HEK293 (cell line): ENCODE data around the gene CDK6.
A peak's percentile ranks its signal among the peaks of the same experiment; 100 is the strongest.

Experiments used
- GLI2 ChIP-seq: fragments of 450-650 bp; formaldehyde crosslinking; IDR thresholded peaks from 2 replicates; pipeline ENCODE4; 2017; ENCODE audit warnings: missing biosample characterization, missing genetic modification characterization, low read depth, borderline replicate concordance
- KLF17 ChIP-seq: fragments of 450-650 bp; formaldehyde crosslinking; IDR thresholded peaks from 2 replicates; pipeline ENCODE4 v1.5.1; 2016; ENCODE audit warnings: missing biosample characterization, missing genetic modification characterization
- TRIM28 ChIP-seq: IDR thresholded peaks from 2 replicates; pipeline ENCODE4 v1.6.1; 2011; ENCODE audit warnings: low read length, control low read depth, borderline replicate concordance
- ZFP69B ChIP-seq: fragments of 450-650 bp; formaldehyde crosslinking; IDR thresholded peaks from 2 replicates; pipeline ENCODE4 v1.5.1; 2016; ENCODE audit warnings: missing biosample characterization, missing genetic modification characterization
- ZNF175 ChIP-seq: fragments of 450-650 bp; formaldehyde crosslinking; IDR thresholded peaks from 2 replicates; pipeline ENCODE4 v1.5.1; 2016; ENCODE audit warnings: missing biosample characterization, missing genetic modification characterization
- ZNF2 ChIP-seq: fragments of 450-650 bp; formaldehyde crosslinking; IDR thresholded peaks from 2 replicates; pipeline ENCODE4 v1.5.1; 2016; ENCODE audit warnings: missing biosample characterization, missing genetic modification characterization
- ZNF274 ChIP-seq, 2 experiments: fragments of 200-500 bp in 1 of 2; fragments of 450-650 bp in 1 of 2; sonication (Bioruptor generic) in 1 of 2; formaldehyde crosslinking in 1 of 2; IDR thresholded peaks; 2 replicates each; pipeline versions ENCODE4 v1.5.1 to v1.6.1; 2014 to 2016; ENCODE audit warnings: borderline replicate concordance in 1 of 2, inconsistent platforms in 1 of 2, low read length in 1 of 2, missing biosample characterization in 1 of 2, missing genetic modification characterization in 1 of 2
- ZNF302 ChIP-seq: fragments of 450-650 bp; formaldehyde crosslinking; IDR thresholded peaks from 2 replicates; pipeline ENCODE4 v1.5.1; 2016; ENCODE audit warnings: missing biosample characterization, missing genetic modification characterization, low read depth
- ZNF423 ChIP-seq: fragments of 450-650 bp; formaldehyde crosslinking; IDR thresholded peaks from 2 replicates; pipeline ENCODE4 v1.5.1; 2016; ENCODE audit warnings: missing biosample characterization, missing genetic modification characterization
- ZNF449 ChIP-seq: fragments of 450-650 bp; formaldehyde crosslinking; IDR thresholded peaks from 2 replicates; pipeline ENCODE4 v1.5.1; 2017; ENCODE audit warnings: missing biosample characterization, mild to moderate bottlenecking, missing genetic modification characterization, moderate library complexity
- ZNF501 ChIP-seq: fragments of 450-650 bp; formaldehyde crosslinking; IDR thresholded peaks from 2 replicates; pipeline ENCODE4 v1.5.1; 2016; ENCODE audit warnings: missing biosample characterization, missing genetic modification characterization
- ZNF513 ChIP-seq: fragments of 450-650 bp; IDR thresholded peaks from 2 replicates; pipeline ENCODE4 v1.5.1; 2018; ENCODE audit warnings: missing biosample characterization, missing genetic modification characterization
- ZNF514 ChIP-seq: fragments of 450-650 bp; formaldehyde crosslinking; IDR thresholded peaks from 2 replicates; pipeline ENCODE4 v1.5.1; 2016; ENCODE audit warnings: missing biosample characterization, missing genetic modification characterization
- ZNF530 ChIP-seq: fragments of 450-650 bp; formaldehyde crosslinking; IDR thresholded peaks from 2 replicates; pipeline ENCODE4 v1.5.1; 2016; ENCODE audit warnings: low read depth, missing biosample characterization, missing genetic modification characterization
- ZNF549 ChIP-seq: fragments of 450-650 bp; IDR thresholded peaks from 2 replicates; pipeline ENCODE4 v1.5.1; 2018; ENCODE audit warnings: missing biosample characterization, missing genetic modification characterization, mild to moderate bottlenecking, inconsistent platforms, moderate library complexity
- ZNF610 ChIP-seq: fragments of 450-650 bp; formaldehyde crosslinking; IDR thresholded peaks from 2 replicates; pipeline ENCODE4 v1.5.1; 2016; ENCODE audit warnings: missing biosample characterization, missing genetic modification characterization, borderline replicate concordance
- ZNF626 ChIP-seq: fragments of 450-650 bp; sonication (Bioruptor Pico); formaldehyde crosslinking; IDR thresholded peaks from 2 replicates; pipeline ENCODE4 v1.5.1; 2018; ENCODE audit warnings: missing biosample characterization, missing genetic modification characterization, inconsistent platforms
- ZNF645 ChIP-seq: fragments of 450-650 bp; formaldehyde crosslinking; IDR thresholded peaks from 2 replicates; pipeline ENCODE4; 2016; ENCODE audit warnings: missing biosample characterization, missing genetic modification characterization
- ZNF658 ChIP-seq: fragments of 450-650 bp; formaldehyde crosslinking; IDR thresholded peaks from 2 replicates; pipeline ENCODE4; 2016; ENCODE audit warnings: missing biosample characterization, missing genetic modification characterization
- ZNF670 ChIP-seq: fragments of 450-650 bp; formaldehyde crosslinking; IDR thresholded peaks from 2 replicates; pipeline ENCODE4 v1.5.1; 2016; ENCODE audit warnings: missing biosample characterization, missing genetic modification characterization, low read depth
- ZNF843 ChIP-seq: fragments of 450-650 bp; formaldehyde crosslinking; IDR thresholded peaks from 2 replicates; pipeline ENCODE4 v1.5.1; 2016; ENCODE audit warnings: missing biosample characterization, missing genetic modification characterization
- TF ChIP-seq, protein P1 (sequence below): fragments of 450-650 bp; formaldehyde crosslinking; IDR thresholded peaks from 2 replicates; pipeline ENCODE4 v1.5.1; 2017; ENCODE audit warnings: missing biosample characterization, missing genetic modification characterization
- TF ChIP-seq, protein P2 (sequence below): fragments of 450-650 bp; formaldehyde crosslinking; IDR thresholded peaks from 2 replicates; pipeline ENCODE4 v1.5.1; 2017; ENCODE audit warnings: missing biosample characterization, missing genetic modification characterization
- TF ChIP-seq, protein P3 (sequence below): fragments of 450-650 bp; formaldehyde crosslinking; IDR thresholded peaks from 2 replicates; pipeline ENCODE4 v1.5.1; 2017; ENCODE audit warnings: missing biosample characterization, missing genetic modification characterization
- TF ChIP-seq, protein P4 (sequence below): fragments of 450-650 bp; formaldehyde crosslinking; IDR thresholded peaks from 2 replicates; pipeline ENCODE4 v1.5.1; 2016; ENCODE audit warnings: missing biosample characterization, missing genetic modification characterization

The CDK6 gene

DNA sequence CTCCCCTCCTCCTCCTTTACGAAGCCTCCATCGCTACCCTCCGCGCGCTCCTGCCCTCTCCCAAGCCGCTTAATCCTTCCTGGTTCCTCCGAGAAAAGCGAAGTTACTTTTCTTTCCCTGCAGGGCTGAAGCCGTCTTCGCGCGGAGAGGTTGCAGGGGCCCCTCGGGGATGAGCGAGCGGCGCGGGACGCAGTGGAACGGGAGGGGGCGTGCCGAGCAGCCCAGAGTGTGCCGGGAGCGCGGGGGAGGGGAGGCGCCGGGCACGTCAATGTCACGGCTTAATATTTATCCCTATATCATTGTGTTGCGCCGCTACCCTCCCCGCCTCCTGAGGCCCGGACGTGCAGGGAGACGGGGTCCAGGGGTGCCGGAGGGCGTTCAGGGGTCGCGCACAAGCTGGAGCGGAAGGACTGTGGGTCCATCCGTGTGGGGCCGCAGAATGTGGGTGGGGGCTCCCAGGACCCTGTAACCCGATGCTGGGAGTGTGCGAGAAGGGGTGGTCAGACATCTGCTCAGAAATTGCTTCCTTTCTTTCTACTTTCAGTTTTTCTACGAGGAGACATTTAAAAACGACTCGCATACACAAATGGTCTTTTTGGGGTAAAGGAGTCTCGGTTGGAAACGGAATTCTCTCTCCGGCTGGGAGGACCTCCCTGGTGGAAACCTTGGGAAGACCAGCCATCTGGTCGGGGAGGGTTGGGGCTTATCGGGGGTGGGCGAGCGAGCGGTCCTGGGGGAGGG is 2.4 kb downstream of the CDK6 start (continued):
- TF ChIP-seq ZFP69B (peak; percentile 39; the same call in 1 of the 2 replicates), ZNF2 (tag by site-specific recombination) (peak; percentile 46), ZNF626 (tag by site-specific recombination) (no peak), ZNF175 (tag by site-specific recombination) (no peak), ZNF658 (tag by site-specific recombination) (no peak), ZNF501 (0 out of 2 replicates have a peak, but pooled peaks have one; percentile 21), GLI2 (tag by site-specific recombination) (no peak), KLF17 (no peak), ZNF530 (tag by site-specific recombination) (no peak), ZNF610 (tag by site-specific recombination) (no peak), ZNF645 (tag by site-specific recombination) (no peak), ZNF514 (tag by site-specific recombination) (no peak), ZNF513 (tag by site-specific recombination) (no peak), ZNF274 (IDR thresholded peaks at IDR 0.05; ENCODE audit: low read length) (no peak), ZNF274 (tag by site-specific recombination; IDR thresholded peaks at IDR 0.05; ENCODE audit: borderline replicate concordance) (no peak), ZNF549 (tag by site-specific recombination) (no peak), ZNF670 (tag by site-specific recombination) (no peak), ZNF302 (tag by site-specific recombination) (no peak), ZNF449 (no peak), TRIM28 (no peak), ZNF843 (tag by site-specific recombination) (0 out of 2 replicates have a peak, but pooled peaks have one; percentile 36), ZNF423 (tag by site-specific recombination) (0 out of 2 replicates have a peak, but pooled peaks have one; percentile 10)
- TF ChIP-seq, protein P1, sequence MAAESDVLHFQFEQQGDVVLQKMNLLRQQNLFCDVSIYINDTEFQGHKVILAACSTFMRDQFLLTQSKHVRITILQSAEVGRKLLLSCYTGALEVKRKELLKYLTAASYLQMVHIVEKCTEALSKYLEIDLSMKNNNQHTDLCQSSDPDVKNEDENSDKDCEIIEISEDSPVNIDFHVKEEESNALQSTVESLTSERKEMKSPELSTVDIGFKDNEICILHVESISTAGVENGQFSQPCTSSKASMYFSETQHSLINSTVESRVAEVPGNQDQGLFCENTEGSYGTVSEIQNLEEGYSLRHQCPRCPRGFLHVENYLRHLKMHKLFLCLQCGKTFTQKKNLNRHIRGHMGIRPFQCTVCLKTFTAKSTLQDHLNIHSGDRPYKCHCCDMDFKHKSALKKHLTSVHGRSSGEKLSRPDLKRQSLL (tag by site-specific recombination) = no peak
- TF ChIP-seq, protein P2, sequence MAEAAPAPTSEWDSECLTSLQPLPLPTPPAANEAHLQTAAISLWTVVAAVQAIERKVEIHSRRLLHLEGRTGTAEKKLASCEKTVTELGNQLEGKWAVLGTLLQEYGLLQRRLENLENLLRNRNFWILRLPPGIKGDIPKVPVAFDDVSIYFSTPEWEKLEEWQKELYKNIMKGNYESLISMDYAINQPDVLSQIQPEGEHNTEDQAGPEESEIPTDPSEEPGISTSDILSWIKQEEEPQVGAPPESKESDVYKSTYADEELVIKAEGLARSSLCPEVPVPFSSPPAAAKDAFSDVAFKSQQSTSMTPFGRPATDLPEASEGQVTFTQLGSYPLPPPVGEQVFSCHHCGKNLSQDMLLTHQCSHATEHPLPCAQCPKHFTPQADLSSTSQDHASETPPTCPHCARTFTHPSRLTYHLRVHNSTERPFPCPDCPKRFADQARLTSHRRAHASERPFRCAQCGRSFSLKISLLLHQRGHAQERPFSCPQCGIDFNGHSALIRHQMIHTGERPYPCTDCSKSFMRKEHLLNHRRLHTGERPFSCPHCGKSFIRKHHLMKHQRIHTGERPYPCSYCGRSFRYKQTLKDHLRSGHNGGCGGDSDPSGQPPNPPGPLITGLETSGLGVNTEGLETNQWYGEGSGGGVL (tag by site-specific recombination) = no peak; the same call in none of the 2 replicates
- TF ChIP-seq, protein P3, sequence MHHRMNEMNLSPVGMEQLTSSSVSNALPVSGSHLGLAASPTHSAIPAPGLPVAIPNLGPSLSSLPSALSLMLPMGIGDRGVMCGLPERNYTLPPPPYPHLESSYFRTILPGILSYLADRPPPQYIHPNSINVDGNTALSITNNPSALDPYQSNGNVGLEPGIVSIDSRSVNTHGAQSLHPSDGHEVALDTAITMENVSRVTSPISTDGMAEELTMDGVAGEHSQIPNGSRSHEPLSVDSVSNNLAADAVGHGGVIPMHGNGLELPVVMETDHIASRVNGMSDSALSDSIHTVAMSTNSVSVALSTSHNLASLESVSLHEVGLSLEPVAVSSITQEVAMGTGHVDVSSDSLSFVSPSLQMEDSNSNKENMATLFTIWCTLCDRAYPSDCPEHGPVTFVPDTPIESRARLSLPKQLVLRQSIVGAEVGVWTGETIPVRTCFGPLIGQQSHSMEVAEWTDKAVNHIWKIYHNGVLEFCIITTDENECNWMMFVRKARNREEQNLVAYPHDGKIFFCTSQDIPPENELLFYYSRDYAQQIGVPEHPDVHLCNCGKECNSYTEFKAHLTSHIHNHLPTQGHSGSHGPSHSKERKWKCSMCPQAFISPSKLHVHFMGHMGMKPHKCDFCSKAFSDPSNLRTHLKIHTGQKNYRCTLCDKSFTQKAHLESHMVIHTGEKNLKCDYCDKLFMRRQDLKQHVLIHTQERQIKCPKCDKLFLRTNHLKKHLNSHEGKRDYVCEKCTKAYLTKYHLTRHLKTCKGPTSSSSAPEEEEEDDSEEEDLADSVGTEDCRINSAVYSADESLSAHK (tag by site-specific recombination) = no peak
- TF ChIP-seq, protein P4, sequence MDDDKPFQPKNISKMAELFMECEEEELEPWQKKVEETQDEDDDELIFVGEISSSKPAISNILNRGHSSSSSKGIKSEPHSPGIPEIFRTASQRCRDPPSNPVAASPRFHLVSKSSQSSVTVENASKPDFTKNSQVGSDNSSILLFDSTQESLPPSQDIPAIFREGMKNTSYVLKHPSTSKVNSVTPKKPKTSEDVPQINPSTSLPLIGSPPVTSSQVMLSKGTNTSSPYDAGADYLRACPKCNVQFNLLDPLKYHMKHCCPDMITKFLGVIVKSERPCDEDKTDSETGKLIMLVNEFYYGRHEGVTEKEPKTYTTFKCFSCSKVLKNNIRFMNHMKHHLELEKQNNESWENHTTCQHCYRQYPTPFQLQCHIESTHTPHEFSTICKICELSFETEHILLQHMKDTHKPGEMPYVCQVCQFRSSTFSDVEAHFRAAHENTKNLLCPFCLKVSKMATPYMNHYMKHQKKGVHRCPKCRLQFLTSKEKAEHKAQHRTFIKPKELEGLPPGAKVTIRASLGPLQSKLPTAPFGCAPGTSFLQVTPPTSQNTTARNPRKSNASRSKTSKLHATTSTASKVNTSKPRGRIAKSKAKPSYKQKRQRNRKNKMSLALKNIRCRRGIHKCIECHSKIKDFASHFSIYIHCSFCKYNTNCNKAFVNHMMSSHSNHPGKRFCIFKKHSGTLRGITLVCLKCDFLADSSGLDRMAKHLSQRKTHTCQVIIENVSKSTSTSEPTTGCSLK (tag by site-specific recombination) = no peak
